ENCODE data around the gene IGFBP2.

DNA sequence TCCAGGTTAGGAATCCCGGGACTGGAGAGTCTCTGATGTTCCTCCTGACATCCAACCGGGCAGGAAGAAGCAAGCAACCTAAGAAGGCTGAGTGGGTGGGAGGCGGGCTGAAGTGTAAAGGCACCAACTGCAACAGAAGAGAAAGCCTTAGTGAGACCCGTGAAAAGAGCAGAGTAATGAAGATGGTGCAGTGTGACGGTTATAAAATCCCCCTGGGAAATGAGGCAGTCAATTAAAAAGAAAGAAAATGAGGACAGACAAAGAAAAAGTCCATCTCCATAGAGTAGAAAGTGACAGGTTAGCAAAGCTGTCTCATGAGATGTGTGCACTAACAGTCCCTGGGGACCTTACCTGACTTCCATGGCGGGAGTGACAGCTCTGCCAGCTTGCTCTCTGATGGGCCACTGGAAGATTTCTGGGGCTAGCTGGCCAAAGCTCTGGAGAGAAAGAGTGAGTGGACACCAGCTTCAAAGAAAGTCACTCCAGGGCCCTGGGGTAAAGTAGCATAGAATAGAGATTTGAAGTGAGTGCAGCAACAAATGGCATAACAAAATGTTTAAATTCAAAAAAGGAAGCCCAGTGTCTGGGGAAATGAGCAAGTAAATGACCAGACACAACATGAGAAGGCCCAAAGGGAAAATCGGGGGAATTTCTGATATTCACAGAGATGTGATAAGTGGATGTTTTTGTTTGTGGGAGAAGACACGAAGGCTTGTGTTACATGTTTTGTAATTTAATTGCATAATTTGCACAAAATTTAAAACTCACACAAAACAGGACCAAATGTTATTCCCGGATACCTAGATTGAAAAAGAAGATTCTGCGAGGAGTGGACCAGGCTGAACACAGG, 44.1 kb upstream of the IGFBP2 start:
- TF ChIP-seq, protein P1, sequence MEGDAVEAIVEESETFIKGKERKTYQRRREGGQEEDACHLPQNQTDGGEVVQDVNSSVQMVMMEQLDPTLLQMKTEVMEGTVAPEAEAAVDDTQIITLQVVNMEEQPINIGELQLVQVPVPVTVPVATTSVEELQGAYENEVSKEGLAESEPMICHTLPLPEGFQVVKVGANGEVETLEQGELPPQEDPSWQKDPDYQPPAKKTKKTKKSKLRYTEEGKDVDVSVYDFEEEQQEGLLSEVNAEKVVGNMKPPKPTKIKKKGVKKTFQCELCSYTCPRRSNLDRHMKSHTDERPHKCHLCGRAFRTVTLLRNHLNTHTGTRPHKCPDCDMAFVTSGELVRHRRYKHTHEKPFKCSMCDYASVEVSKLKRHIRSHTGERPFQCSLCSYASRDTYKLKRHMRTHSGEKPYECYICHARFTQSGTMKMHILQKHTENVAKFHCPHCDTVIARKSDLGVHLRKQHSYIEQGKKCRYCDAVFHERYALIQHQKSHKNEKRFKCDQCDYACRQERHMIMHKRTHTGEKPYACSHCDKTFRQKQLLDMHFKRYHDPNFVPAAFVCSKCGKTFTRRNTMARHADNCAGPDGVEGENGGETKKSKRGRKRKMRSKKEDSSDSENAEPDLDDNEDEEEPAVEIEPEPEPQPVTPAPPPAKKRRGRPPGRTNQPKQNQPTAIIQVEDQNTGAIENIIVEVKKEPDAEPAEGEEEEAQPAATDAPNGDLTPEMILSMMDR (IDR thresholded peaks at IDR 0.05) = no peak
- TF ChIP-seq POLR2A (IDR thresholded peaks at IDR 0.05) = no peak

Data from body of pancreas (tissue), 4 donors.